Osteocyte (in vitro differentiated cells): ENCODE measurements around the gene TMEM119. TPM values are rescaled to one million over a fixed set of nuclear protein-coding genes. Genes with fewer than 3 reads are reported as not detected.

Experiments
- DNase-seq: peaks from one replicate; pipeline ENCODE4 v3.0.0; 2021; ENCODE audit warnings: mixed read lengths; ENCODE audit not compliant: unreplicated experiment; ENCODE audit errors: extremely low spot score
- H3K27ac Mint-ChIP-seq: one replicate; pipeline ENCODE4 v1.8.0; 2021; ENCODE audit warnings: mild to moderate bottlenecking, mixed read lengths; ENCODE audit not compliant: unreplicated experiment
- H3K27me3 Mint-ChIP-seq: one replicate; pipeline ENCODE4 v1.8.0; 2021; ENCODE audit warnings: mixed read lengths; ENCODE audit not compliant: unreplicated experiment
- H3K36me3 Mint-ChIP-seq: one replicate; pipeline ENCODE4 v1.8.0; 2021; ENCODE audit warnings: mixed read lengths; ENCODE audit not compliant: unreplicated experiment
- H3K4me1 Mint-ChIP-seq: one replicate; pipeline ENCODE4 v1.8.0; 2021; ENCODE audit warnings: mixed read lengths; ENCODE audit not compliant: unreplicated experiment
- H3K4me3 Mint-ChIP-seq: one replicate; pipeline ENCODE4 v1.8.0; 2021; ENCODE audit warnings: mild to moderate bottlenecking, moderate library complexity, mixed read lengths; ENCODE audit not compliant: unreplicated experiment
- H3K9me3 Mint-ChIP-seq: one replicate; pipeline ENCODE4 v1.8.0; 2021; ENCODE audit warnings: mixed read lengths; ENCODE audit not compliant: unreplicated experiment
- CTCF ChIP-seq: fragments of 200-600 bp; sonication (generic); IDR thresholded peaks from 2 replicates; pipeline ENCODE4 v1.5.0; 2021; ENCODE audit warnings: antibody characterized with exemption, mild to moderate bottlenecking, moderate library complexity
- total RNA-seq: library from RNA; stranded (reverse); gene quantifications from 2 replicates; pipeline ENCODE4 v1.2.1, GENCODE V29; 2021

TMEM119 gene
- total RNA-seq, 1 donor from 2014 or later = 54.0 TPM

- no peak for DNase-seq
- TF ChIP-seq CTCF = no peak
- Mint-ChIP-seq H3K4me1 (peaks cover 39% of the 10 kb centered on the region), H3K4me3 (no peak overlapping the region), H3K27ac (peak overlapping the region; percentile 31), H3K27me3 (no peaks in the 10 kb centered on the region), H3K36me3 (no peaks in the 10 kb centered on the region), H3K9me3 (no peaks in the 10 kb centered on the region)
Observed at GRCh38 chr12:108582978-108583770, 14.7 kb downstream of the TMEM119 start.

GRCh38 chr12:108582509-108582908, 15.4 kb downstream of the TMEM119 start:
- no peak for DNase-seq
- TF ChIP-seq CTCF = no peak
- Mint-ChIP-seq H3K4me3 (no peak overlapping the region), H3K27ac (no peak overlapping the region), H3K4me1 (peaks cover 44% of the 10 kb centered on the region), H3K27me3 (no peaks in the 10 kb centered on the region), H3K36me3 (no peaks in the 10 kb centered on the region), H3K9me3 (no peaks in the 10 kb centered on the region)

GRCh38 chr12:108581311-108582227, 16.3 kb downstream of the TMEM119 start:
- TF ChIP-seq CTCF = no peak
- no peak overlapping the region for H3K4me3 Mint-ChIP-seq
- no peaks in the 10 kb centered on the region for H3K27me3 Mint-ChIP-seq
- no peaks in the 10 kb centered on the region for H3K9me3 Mint-ChIP-seq
- no peak for DNase-seq
- H3K27ac Mint-ChIP-seq = no peak overlapping the region
- peaks cover 49% of the 10 kb centered on the region for H3K4me1 Mint-ChIP-seq
- no peaks in the 10 kb centered on the region for H3K36me3 Mint-ChIP-seq

- Mint-ChIP-seq H3K27ac (peak overlapping the region; percentile 75), H3K36me3 (no peaks in the 10 kb centered on the region), H3K27me3 (no peaks in the 10 kb centered on the region), H3K9me3 (no peaks in the 10 kb centered on the region), H3K4me3 (no peak overlapping the region), H3K4me1 (peaks cover 55% of the 10 kb centered on the region)
- DNase-seq = no peak
- no peak for TF ChIP-seq CTCF
Observed at GRCh38 chr12:108580531-108580930, 17.4 kb downstream of the TMEM119 start.

GRCh38 chr12:108578813-108579212, 19.1 kb downstream of the TMEM119 start:
- Mint-ChIP-seq H3K4me3 (no peak overlapping the region), H3K9me3 (no peaks in the 10 kb centered on the region), H3K27ac (peak overlapping the region; percentile 80)

More at GRCh38 chr12:108578813-108579212, 19.1 kb downstream of the TMEM119 start:
- TF ChIP-seq CTCF = no peak
- no peaks in the 10 kb centered on the region for H3K36me3 Mint-ChIP-seq
- H3K4me1 Mint-ChIP-seq = peaks cover 48% of the 10 kb centered on the region
- H3K27me3 Mint-ChIP-seq = no peaks in the 10 kb centered on the region
- DNase-seq = no peak
